GM12891 (cell line): ENCODE results near the gene RCC1.

Experiments used
- PAX5 ChIP-seq: IDR thresholded peaks from 2 replicates; pipeline ENCODE4 v1.6.1; 2011; ENCODE audit warnings: low read length, moderate library complexity, mild to moderate bottlenecking; ENCODE audit not compliant: insufficient read depth, severe bottlenecking
- POLR2A ChIP-seq: IDR thresholded peaks from 2 replicates; pipeline ENCODE4 v1.6.1; 2011; ENCODE audit warnings: low read depth, low read length, control low read depth
- POLR2AphosphoS5 ChIP-seq: IDR thresholded peaks from 2 replicates; pipeline ENCODE4 v1.6.1; 2011; ENCODE audit warnings: low read depth, low read length, control low read depth
- POU2F2 ChIP-seq: IDR thresholded peaks from 2 replicates; pipeline ENCODE4 v1.6.1; 2011; ENCODE audit warnings: low read depth, mild to moderate bottlenecking, control low read depth, low read length, moderate library complexity
- SPI1 ChIP-seq: IDR thresholded peaks from 2 replicates; pipeline ENCODE4 v1.6.1; 2011; ENCODE audit warnings: low read depth, low read length, control low read depth
- TAF1 ChIP-seq: IDR thresholded peaks from 2 replicates; pipeline ENCODE4 v1.6.1; 2011; ENCODE audit warnings: low read depth, low read length, control low read depth

GRCh38 chr1:28458237-28459228 is 47.3 kb upstream of the RCC1 start:
- no peak for TF ChIP-seq SPI1
- no peak for TF ChIP-seq POLR2A
- no peak for TF ChIP-seq POLR2AphosphoS5
- TF ChIP-seq TAF1 = no peak
- TF ChIP-seq POU2F2 = no peak
- TF ChIP-seq PAX5 = no peak
